ENCODE measurements around the gene DPF3. TPM values are rescaled to one million over a fixed set of nuclear protein-coding genes. Genes with fewer than 3 reads are reported as not detected.

DPF3 gene
- total and polyA plus RNA-seq, 2 of the 13 experiments (the other 11 are each of a cell fraction or from before 2014, with no cell fraction given): 0.09 to 0.60 TPM

DNA sequence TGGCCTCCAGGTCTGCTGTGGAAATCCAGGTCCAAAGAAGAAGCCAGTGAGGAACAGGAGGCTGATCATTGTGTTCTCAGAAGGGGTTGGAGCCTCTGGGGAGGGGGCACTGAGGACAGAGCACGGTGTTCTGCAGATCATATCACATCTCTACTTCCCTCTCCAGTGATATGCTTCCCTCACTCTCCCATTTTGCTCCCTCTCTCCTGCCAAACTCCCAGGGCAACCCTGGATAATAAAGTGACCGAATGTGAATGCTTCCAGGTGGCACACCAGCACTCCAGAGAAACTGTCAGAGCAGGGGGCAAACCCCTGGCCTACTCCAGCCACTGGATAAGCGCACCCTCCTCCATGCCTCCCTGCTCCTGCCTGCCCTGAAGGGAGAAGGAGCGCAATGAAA lies 57.8 kb downstream of the DPF3 start:
- H3K27me3 ChIP-seq (ENCODE audit: control insufficient read depth in 1 of 2, insufficient read depth in 2 of 2, low read length in 2 of 2): peaks cover 0 to 3% of the 10 kb centered on the region in 2 experiments; a peak in 1 of 5 replicates
- H3K36me3 ChIP-seq (replicated peaks in 1 of 2; ENCODE audit: control insufficient read depth in 1 of 2, insufficient read depth in 2 of 2, low read length in 2 of 2): no peaks in the 10 kb centered on the region
- H3K4me2 ChIP-seq (ENCODE audit: low read depth, low read length): no peak overlapping the region
- intact Hi-C loops (cut with micrococcal nuclease; ENCODE audit: unreplicated experiment) (no loop called here), in situ Hi-C loops (cut with HindIII; ENCODE audit: extremely low pct_ligation_motif_present, low pct_unique_long_range_greater_than_20kb) (no loop called here)
- no peak for ATAC-seq
- ChIA-PET CTCF (ENCODE audit: low intra/inter-chr PET ratio, low total read pairs) (no interaction called here), POLR2A (no interaction called here)
- TF ChIP-seq, protein P1, sequence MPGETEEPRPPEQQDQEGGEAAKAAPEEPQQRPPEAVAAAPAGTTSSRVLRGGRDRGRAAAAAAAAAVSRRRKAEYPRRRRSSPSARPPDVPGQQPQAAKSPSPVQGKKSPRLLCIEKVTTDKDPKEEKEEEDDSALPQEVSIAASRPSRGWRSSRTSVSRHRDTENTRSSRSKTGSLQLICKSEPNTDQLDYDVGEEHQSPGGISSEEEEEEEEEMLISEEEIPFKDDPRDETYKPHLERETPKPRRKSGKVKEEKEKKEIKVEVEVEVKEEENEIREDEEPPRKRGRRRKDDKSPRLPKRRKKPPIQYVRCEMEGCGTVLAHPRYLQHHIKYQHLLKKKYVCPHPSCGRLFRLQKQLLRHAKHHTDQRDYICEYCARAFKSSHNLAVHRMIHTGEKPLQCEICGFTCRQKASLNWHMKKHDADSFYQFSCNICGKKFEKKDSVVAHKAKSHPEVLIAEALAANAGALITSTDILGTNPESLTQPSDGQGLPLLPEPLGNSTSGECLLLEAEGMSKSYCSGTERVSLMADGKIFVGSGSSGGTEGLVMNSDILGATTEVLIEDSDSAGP (CRISPR knock-in tag; IDR thresholded peaks at IDR 0.05; ENCODE audit: borderline replicate concordance): no peak
- TF ChIP-seq ZEB1 (IDR thresholded peaks at IDR 0.05; ENCODE audit: insufficient replicate concordance, low read depth): no peak
- TF ChIP-seq PHF20 (CRISPR knock-in tag; IDR thresholded peaks at IDR 0.05): no peak
- no peak for TF ChIP-seq NCOA5 (CRISPR knock-in tag; IDR thresholded peaks at IDR 0.05)
- TF ChIP-seq ASH2L (IDR thresholded peaks at IDR 0.05; ENCODE audit: insufficient read length, low read depth, low read length): no peak
- TF ChIP-seq, protein P2, sequence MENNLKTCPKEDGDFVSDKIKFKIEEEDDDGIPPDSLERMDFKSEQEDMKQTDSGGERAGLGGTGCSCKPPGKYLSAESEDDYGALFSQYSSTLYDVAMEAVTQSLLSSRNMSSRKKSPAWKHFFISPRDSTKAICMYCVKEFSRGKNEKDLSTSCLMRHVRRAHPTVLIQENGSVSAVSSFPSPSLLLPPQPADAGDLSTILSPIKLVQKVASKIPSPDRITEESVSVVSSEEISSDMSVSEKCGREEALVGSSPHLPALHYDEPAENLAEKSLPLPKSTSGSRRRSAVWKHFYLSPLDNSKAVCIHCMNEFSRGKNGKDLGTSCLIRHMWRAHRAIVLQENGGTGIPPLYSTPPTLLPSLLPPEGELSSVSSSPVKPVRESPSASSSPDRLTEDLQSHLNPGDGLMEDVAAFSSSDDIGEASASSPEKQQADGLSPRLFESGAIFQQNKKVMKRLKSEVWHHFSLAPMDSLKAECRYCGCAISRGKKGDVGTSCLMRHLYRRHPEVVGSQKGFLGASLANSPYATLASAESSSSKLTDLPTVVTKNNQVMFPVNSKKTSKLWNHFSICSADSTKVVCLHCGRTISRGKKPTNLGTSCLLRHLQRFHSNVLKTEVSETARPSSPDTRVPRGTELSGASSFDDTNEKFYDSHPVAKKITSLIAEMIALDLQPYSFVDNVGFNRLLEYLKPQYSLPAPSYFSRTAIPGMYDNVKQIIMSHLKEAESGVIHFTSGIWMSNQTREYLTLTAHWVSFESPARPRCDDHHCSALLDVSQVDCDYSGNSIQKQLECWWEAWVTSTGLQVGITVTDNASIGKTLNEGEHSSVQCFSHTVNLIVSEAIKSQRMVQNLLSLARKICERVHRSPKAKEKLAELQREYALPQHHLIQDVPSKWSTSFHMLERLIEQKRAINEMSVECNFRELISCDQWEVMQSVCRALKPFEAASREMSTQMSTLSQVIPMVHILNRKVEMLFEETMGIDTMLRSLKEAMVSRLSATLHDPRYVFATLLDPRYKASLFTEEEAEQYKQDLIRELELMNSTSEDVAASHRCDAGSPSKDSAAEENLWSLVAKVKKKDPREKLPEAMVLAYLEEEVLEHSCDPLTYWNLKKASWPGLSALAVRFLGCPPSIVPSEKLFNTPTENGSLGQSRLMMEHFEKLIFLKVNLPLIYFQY (CRISPR knock-in tag; IDR thresholded peaks at IDR 0.05; ENCODE audit: borderline replicate concordance): no peak
- no peak for TF ChIP-seq ZNF510 (CRISPR knock-in tag; IDR thresholded peaks at IDR 0.05; ENCODE audit: low read depth)
- no peak for TF ChIP-seq ZBTB38 (CRISPR knock-in tag; IDR thresholded peaks at IDR 0.05)
- TF ChIP-seq IRF2 (CRISPR knock-in tag; IDR thresholded peaks at IDR 0.05): no peak
- TF ChIP-seq, protein P3, sequence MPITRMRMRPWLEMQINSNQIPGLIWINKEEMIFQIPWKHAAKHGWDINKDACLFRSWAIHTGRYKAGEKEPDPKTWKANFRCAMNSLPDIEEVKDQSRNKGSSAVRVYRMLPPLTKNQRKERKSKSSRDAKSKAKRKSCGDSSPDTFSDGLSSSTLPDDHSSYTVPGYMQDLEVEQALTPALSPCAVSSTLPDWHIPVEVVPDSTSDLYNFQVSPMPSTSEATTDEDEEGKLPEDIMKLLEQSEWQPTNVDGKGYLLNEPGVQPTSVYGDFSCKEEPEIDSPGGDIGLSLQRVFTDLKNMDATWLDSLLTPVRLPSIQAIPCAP (CRISPR knock-in tag; IDR thresholded peaks at IDR 0.05; ENCODE audit: low read depth): no peak
- TF ChIP-seq, protein P4, sequence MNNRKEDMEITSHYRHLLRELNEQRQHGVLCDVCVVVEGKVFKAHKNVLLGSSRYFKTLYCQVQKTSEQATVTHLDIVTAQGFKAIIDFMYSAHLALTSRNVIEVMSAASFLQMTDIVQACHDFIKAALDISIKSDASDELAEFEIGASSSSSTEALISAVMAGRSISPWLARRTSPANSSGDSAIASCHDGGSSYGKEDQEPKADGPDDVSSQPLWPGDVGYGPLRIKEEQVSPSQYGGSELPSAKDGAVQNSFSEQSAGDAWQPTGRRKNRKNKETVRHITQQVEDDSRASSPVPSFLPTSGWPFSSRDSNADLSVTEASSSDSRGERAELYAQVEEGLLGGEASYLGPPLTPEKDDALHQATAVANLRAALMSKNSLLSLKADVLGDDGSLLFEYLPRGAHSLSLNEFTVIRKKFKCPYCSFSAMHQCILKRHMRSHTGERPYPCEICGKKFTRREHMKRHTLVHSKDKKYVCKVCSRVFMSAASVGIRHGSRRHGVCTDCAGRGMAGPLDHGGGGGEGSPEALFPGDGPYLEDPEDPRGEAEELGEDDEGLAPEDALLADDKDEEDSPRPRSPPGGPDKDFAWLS (CRISPR knock-in tag; IDR thresholded peaks at IDR 0.05; ENCODE audit: borderline replicate concordance): no peak
- DNase-seq (ENCODE audit: low spot score): no peak
- H3K79me2 ChIP-seq (ENCODE audit: insufficient read depth, low read length): no peaks in the 10 kb centered on the region
- FAIRE-seq: no peak
- H4K20me1 ChIP-seq (ENCODE audit: insufficient read depth, low read length): no peaks in the 10 kb centered on the region
- no peaks in the 10 kb centered on the region for H3K4me1 ChIP-seq (ENCODE audit: insufficient read depth, low read length)
- no TSS peak for BruUV-seq (replicated peaks)
- no peak overlapping the region for H3K9ac ChIP-seq (ENCODE audit: insufficient read depth, low read depth, low read length)
- H3K9me3 ChIP-seq (ENCODE audit: low read length): no peaks in the 10 kb centered on the region
- H3K4me3 ChIP-seq (replicated peaks in 1 of 3; ENCODE audit: insufficient read depth in 1 of 3, low read depth in 2 of 3, low read length in 3 of 3): no peak overlapping the region
- H3K27ac ChIP-seq (ENCODE audit: extremely low read length, insufficient read depth, low read length): no peak overlapping the region
- 4% methylated on average over 3 of the region's 4 CpGs for WGBS (ENCODE audit: low lambda C conversion rate)
- H2AFZ ChIP-seq (ENCODE audit: low read length): no peak overlapping the region
